Central memory CD8-positive, alpha-beta T cell (primary cell): Measurements from ENCODE around the gene C12orf76.
"Not testable (repeated sequence)": the region's sequence is repeated elsewhere in the genome, so short reads cannot be mapped to it uniquely, and the experiment has no call there.

Experiments used
- ATAC-seq: fragments of 150-1000 bp; cut with Tn5 transposase; replicated peaks from 2 replicates; pipeline ENCODE4 v1.10.0; 2022; ENCODE audit warnings: mild to moderate bottlenecking, moderate FRiP score, moderate number of reproducible peaks; ENCODE audit not compliant: poor library complexity, severe bottlenecking; ENCODE audit errors: extremely low read depth
- DNase-seq, 2 donors: peaks; one replicate each; pipeline ENCODE4 v3.0.0; 2021; ENCODE audit warnings: low spot score in 2 of 2
- H3K27ac Mint-ChIP-seq: one replicate; pipeline ENCODE4 v1.8.0; 2022; ENCODE audit warnings: low read depth, mild to moderate bottlenecking, moderate library complexity, mixed read lengths
- H3K27me3 Mint-ChIP-seq: one replicate; pipeline ENCODE4 v1.8.0; 2022; ENCODE audit warnings: mixed read lengths
- H3K36me3 Mint-ChIP-seq: one replicate; pipeline ENCODE4 v1.8.0; 2022; ENCODE audit warnings: mild to moderate bottlenecking, moderate library complexity, mixed read lengths; ENCODE audit not compliant: insufficient read depth
- H3K4me1 Mint-ChIP-seq: one replicate; pipeline ENCODE4 v1.8.0; 2022; ENCODE audit warnings: mixed read lengths
- H3K4me3 Mint-ChIP-seq: one replicate; pipeline ENCODE4 v1.8.0; 2022; ENCODE audit warnings: mild to moderate bottlenecking, moderate library complexity, mixed read lengths
- H3K9me3 Mint-ChIP-seq: one replicate; pipeline ENCODE4 v1.8.0; 2022; ENCODE audit warnings: mixed read lengths

C12orf76 gene

DNA sequence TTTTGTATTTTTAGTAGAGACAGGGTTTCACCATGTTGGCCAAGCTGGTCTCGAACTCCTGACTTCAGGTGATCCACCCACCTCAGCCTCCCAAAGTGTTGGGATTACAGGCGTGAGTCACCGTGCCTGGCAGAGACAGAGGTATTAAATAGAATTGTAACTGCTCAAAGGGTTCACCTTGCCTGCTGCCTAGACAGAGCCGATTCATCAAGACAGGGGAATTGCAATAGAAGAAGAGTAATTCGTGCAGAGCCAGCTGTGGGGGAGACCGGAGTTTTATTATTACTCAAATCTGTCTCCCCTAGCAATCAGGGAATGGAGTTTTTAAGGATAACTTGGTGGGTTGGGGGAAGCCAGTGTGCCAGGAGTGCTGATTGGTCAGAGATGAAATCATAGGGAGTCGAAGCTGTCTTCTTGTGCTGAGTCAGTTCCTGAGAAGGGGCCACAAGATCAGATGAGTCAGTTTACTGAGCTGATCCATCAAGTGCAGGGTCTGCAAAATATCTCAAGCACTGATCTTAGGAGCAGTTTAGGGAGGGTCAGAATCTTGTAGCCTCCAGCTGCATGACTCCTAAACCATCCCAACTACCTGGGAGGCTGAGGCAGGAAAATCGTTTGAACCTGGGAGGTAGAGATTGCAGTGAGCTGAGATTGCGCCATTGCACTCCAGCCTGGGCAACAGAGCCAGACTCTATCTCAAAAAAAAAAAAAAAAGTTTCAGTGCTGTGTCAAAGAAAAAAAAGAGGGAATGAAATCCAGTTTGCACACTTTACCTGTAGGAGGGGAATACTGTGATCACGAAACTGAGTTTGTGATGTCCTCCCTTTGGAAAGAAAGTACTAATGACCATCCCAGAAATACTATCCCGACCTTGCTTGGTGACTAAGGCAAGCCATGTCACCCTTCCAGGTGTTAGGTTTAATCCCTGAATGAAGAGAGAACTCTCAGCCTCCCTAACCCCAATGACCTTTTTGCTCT is 7.3 kb upstream of the C12orf76 start:
- ATAC-seq, DNase-seq, H3K4me3 Mint-ChIP-seq, H3K4me1 Mint-ChIP-seq, H3K36me3 Mint-ChIP-seq, H3K27ac Mint-ChIP-seq, H3K9me3 Mint-ChIP-seq, H3K27me3 Mint-ChIP-seq: not testable (repeated sequence)

DNA sequence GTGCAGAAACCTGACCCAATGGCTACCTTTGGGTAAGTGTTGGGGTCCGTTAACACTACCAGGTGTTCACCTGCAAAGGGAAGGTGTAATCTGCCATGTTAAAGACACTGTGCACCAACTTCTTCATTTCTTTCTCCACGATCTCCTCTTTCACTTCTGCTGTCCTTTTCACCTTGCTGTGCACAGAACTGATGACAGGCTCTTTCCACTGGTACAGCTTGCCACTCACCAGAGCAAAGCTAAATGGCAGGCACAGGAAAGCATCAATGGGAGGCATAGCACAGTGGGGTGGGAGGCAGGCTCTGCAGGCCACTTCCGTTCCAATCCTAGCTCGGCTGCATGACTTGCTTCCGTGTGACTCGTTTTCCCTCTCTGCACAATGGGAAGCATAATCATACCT is 2.6 kb upstream of the C12orf76 start:
- peaks cover 13% of the 10 kb centered on the region for H3K4me1 Mint-ChIP-seq
- no peaks in the 10 kb centered on the region for H3K9me3 Mint-ChIP-seq
- peaks cover 6% of the 10 kb centered on the region for H3K27me3 Mint-ChIP-seq
- no peak overlapping the region for H3K4me3 Mint-ChIP-seq
- DNase-seq, result no peak
- no peak for ATAC-seq
- peaks cover 8% of the 10 kb centered on the region for H3K36me3 Mint-ChIP-seq
- no peak overlapping the region for H3K27ac Mint-ChIP-seq

DNA sequence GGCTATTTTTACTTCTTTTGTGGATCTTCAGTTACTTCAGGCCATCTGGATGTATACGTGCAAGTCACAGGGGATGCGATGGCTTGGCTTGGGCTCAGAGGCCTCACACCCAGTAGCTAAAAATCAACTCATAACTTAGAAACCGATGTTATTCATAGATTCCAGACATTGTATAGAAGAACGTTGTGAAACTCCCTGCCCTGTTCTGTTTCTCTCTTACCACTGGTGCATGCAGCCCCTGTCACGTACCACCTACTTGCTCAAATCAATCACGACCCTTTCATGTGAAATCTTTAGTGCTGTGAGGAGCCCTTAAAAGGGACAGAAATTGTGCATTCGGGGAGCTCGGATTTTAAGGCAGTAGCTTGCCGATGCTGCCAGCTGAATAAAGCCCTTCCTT is 1.3 kb upstream of the C12orf76 start:
- not testable (repeated sequence) for DNase-seq, H3K36me3 Mint-ChIP-seq, H3K27ac Mint-ChIP-seq, H3K4me3 Mint-ChIP-seq, H3K9me3 Mint-ChIP-seq, H3K27me3 Mint-ChIP-seq, ATAC-seq
- peaks cover 13% of the 10 kb centered on the region for H3K4me1 Mint-ChIP-seq

DNA sequence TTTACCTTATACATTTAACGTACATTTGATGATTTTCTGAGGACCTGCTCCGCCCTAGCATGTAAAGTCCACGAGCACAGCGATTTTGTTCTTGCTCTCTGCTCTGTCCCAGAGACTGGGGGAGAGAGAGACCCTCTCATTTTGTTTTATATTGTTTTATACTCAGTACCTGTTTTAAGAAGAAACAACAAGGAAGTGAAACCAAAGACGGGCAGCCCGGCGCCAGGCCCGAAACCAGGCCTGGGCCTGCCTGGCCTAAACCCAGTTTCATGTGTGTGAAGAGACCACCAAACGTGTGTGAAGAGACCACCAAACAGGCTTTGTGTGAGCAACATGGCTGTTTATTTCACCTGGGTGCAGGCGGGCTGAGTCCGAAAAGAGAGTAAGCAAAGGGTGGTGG is 712 bp upstream of the C12orf76 start:
- peaks cover 12% of the 10 kb centered on the region for H3K36me3 Mint-ChIP-seq
- peak overlapping the region; percentile 93 for H3K27ac Mint-ChIP-seq
- not testable (repeated sequence) for H3K9me3 Mint-ChIP-seq, ATAC-seq, H3K27me3 Mint-ChIP-seq, DNase-seq
- peaks cover 13% of the 10 kb centered on the region for H3K4me1 Mint-ChIP-seq
- H3K4me3 Mint-ChIP-seq, result peak overlapping the region; percentile 91

DNA sequence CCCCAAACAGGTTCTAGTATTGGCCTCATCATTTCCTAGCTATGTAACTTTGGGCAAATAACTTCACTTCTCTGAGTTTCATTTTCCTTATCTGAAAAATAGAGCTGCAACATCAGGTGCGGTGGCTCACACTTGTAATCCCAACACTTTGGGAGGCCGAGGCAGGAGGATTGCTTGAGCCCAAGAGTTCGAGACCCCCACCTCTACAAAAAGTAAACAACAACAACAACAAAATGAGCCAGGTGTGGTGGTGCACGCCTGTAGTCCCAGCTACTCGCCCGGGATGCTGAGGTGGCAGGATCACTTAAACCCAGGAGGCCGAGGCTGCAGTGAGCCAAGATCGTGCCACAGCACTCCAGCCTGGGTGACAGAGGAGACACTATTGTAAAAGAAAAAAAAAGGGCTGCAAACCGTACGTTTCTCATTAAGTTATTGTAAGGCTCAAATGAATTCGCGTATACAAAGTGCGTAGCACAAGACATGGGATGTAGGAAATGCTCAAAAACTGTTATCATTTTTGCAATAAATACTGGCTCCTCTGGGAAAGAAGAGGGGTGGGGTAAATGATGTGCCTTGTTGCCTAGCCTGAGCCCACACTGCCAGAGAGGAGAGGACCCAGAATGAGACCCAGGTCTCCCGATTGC is 903 bp downstream of the C12orf76 start:
- H3K4me1 Mint-ChIP-seq, result peaks cover 23% of the 10 kb centered on the region

DNA sequence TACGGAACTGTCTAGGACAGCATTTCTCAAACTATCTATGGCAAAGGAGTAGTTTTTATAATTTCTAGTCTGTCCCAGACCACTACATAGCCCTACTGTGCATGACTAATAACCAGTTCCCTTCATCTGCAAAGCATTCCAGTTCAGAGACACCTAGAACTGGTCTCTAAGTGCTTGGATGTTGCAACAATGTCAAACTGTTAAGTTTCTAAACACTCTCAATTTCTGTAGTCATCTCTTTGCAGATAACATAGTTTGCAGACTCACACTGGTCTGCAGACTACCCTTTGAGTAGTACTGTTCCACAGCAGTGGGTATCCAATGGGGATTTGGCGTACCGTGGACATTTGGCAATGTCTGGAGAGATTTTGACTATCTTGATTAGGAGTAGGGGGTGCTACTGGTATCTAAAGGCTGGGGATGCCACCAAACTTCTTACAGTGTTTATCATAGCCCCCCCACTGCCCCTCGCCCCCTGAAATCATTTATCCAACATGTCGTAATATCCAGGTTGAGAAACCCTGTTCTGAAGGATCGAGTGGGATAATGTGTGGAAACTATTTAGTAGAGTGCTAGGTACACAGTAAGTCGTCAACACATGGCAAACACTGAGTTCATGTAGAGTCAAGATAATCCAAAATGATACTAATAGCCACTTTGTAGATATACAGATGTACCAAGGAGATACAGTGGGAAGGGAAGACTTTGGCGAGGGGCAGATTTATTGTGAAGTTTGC is 1.7 kb downstream of the C12orf76 start:
- ATAC-seq (no peak), DNase-seq (no peak)
- Mint-ChIP-seq H3K4me1 (peaks cover 25% of the 10 kb centered on the region), H3K4me3 (peak overlapping the region; percentile 91), H3K9me3 (no peaks in the 10 kb centered on the region), H3K27ac (no peak overlapping the region), H3K27me3 (no peaks in the 10 kb centered on the region), H3K36me3 (peaks cover 18% of the 10 kb centered on the region)

More for the DNA sequence above, 903 bp downstream of the C12orf76 start:
- ATAC-seq, result no peak
- no peaks in the 10 kb centered on the region for H3K9me3 Mint-ChIP-seq
- no peak for DNase-seq
- no peaks in the 10 kb centered on the region for H3K27me3 Mint-ChIP-seq
- no peak overlapping the region for H3K27ac Mint-ChIP-seq
- H3K4me3 Mint-ChIP-seq, result peak overlapping the region; percentile 91
- peaks cover 17% of the 10 kb centered on the region for H3K36me3 Mint-ChIP-seq

DNA sequence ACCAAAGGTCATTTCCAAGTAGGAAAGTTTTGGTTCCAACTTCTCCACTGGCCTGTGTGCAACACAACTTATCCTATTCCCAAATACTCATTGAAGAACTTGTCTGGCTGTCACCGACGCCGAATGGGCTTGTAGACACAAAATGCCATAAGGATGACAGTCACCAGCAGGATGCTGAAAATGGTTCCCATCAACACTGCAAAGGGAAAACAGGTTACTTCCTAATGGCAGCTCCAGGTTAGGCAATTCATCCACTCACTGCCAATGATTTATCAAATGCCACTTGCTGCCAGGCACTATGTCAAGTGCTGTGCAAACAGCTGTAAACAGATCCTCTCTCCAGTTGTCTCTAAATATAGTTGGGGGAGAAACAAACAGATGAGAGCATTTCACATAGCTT is 6.1 kb downstream of the C12orf76 start:
- H3K9me3 Mint-ChIP-seq, result no peaks in the 10 kb centered on the region
- ATAC-seq (no peak), DNase-seq (no peak)
- peaks cover 32% of the 10 kb centered on the region for H3K4me1 Mint-ChIP-seq
- H3K36me3 Mint-ChIP-seq, result peaks cover 17% of the 10 kb centered on the region
- H3K4me3 Mint-ChIP-seq, result no peak overlapping the region
- H3K27ac Mint-ChIP-seq, result no peak overlapping the region
- no peaks in the 10 kb centered on the region for H3K27me3 Mint-ChIP-seq

DNA sequence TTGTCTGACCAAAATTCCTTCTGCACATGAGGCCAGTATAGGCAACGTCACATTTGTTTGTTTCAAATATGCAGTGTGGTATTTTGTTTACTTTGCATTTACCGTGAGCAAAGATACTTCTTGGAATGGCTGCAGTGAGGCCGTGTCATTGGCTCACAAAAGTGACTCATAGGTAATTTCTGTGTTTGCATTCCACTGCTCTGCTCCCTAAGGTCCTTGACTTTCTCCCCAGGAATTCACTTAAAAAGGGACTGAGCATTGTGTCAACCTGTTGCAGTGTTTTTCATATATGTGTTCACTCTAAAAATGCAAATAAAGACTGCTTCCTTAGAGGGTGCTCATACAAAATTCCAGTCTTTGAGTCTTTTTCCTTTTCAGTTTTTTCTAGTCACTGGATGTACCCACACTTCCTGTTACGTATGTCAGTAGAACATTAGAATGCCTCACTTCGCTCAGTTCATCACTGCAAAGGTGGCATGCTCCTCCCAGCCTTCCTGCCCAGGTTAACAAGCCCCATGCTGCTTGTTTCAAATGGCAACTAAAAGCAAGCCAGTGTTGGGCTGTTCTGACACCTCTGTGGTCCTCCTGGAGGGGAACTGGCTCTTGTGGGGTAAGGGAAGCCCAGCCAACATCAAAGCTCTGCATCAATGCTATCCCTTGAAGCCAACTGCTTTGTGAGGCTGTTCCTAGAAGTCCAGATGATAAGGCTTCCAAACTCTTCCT is 9.1 kb downstream of the C12orf76 start:
- Mint-ChIP-seq H3K4me1 (peaks cover 32% of the 10 kb centered on the region), H3K27ac (peak overlapping the region; percentile 78), H3K9me3 (no peaks in the 10 kb centered on the region), H3K36me3 (peaks cover 29% of the 10 kb centered on the region), H3K4me3 (no peak overlapping the region), H3K27me3 (no peaks in the 10 kb centered on the region)
- ATAC-seq (no peak), DNase-seq (no peak)

DNA sequence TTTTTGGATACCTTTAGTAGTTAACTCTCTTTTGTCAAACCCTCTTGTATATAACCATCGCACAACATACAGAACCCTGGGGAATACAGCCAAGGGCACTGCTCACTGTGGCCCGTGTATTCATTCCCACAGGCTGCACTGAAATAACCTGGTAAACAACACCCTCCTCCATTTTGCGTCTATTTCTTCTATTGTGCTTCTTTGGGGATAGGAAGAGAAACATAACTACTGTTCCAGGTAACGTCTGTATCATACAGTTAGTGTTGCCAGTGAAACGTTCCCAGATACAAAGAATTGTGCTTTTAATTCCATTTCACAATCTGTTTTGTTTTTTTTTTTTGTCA is 9.6 kb downstream of the C12orf76 start:
- no peak overlapping the region for H3K4me3 Mint-ChIP-seq
- H3K27ac Mint-ChIP-seq, result peak overlapping the region; percentile 78
- peaks cover 32% of the 10 kb centered on the region for H3K4me1 Mint-ChIP-seq
- H3K27me3 Mint-ChIP-seq, result no peaks in the 10 kb centered on the region
- no peaks in the 10 kb centered on the region for H3K9me3 Mint-ChIP-seq
- peaks cover 33% of the 10 kb centered on the region for H3K36me3 Mint-ChIP-seq
- ATAC-seq (no peak), DNase-seq (no peak)

DNA sequence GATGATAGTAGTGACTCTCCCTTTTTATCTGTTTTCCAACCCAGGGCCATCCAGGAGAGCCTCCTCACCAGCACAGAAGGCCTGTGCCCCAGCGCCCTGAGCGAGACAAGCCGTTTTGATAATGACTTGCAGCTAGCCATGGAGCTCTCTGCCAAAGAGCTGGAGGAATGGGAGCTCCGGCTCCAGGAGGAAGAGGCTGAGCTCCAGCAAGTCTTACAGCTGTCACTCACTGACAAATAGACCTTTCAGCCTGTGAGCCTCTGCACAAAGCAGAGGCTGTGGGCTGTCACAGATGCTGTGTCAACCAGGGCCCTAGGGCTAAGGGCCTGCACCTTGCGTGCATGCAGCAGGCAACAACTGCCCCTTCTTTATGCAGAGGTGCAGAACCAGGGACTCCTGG is 11.0 kb downstream of the C12orf76 start:
- H3K4me1 Mint-ChIP-seq, result peaks cover 21% of the 10 kb centered on the region
- no peak for DNase-seq
- no peak for ATAC-seq
- no peaks in the 10 kb centered on the region for H3K9me3 Mint-ChIP-seq
- H3K4me3 Mint-ChIP-seq, result no peak overlapping the region
- no peaks in the 10 kb centered on the region for H3K27me3 Mint-ChIP-seq
- H3K36me3 Mint-ChIP-seq, result peaks cover 35% of the 10 kb centered on the region
- H3K27ac Mint-ChIP-seq, result no peak overlapping the region

DNA sequence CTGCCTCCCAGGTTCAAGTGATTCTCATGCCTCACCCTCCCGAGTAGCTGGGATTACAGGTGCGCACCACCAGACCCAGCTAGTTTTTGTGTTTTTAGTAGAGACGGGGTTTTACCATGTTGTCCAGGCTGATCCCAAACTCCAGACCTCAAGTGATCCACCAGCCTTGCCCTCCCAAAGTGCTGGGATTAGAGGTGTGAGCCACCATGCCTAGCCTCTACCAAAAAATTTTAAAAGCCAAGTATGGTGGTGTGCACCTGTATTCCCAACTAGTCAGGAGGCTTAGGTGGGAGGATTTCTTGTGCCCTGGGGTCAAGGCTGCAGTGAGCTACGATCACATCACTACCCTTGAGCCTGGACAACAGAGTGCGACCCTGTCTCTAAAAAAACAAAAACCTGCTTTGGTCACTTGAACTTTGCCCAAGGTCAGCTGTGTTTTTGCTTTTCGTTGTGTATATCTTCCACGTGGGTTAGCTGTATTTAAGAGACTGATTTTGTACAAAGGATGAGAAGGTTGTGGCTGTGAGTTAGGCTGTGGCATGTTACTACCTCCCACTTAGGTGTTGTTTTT is 12.7 kb downstream of the C12orf76 start:
- no peak for ATAC-seq
- H3K9me3 Mint-ChIP-seq, result no peaks in the 10 kb centered on the region
- peaks cover 46% of the 10 kb centered on the region for H3K36me3 Mint-ChIP-seq
- no peak for DNase-seq
- no peak overlapping the region for H3K4me3 Mint-ChIP-seq
- peaks cover 20% of the 10 kb centered on the region for H3K4me1 Mint-ChIP-seq
- peak overlapping the region; percentile 47 for H3K27ac Mint-ChIP-seq
- H3K27me3 Mint-ChIP-seq, result no peaks in the 10 kb centered on the region

DNA sequence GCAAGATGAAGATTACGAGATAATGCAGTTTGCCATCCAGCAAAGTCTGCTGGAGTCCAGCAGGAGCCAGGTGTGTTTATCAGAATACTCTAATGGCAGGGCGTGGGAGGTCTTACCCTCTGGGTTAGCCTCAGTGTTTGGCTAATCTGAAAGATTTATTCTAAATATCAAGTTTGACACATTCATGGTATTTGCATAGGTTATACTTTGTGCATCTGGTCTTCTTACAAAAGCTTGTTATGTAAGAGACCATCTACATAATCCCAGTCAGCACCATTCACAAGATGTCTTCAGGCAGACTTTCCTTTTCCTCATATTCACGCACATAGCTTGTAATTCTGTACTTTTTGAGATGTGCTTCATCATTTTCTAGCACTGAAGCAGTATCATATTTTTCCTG is 14.4 kb downstream of the C12orf76 start:
- Mint-ChIP-seq H3K4me1 (peaks cover 3% of the 10 kb centered on the region), H3K4me3 (no peak overlapping the region), H3K36me3 (peaks cover 58% of the 10 kb centered on the region), H3K9me3 (no peaks in the 10 kb centered on the region), H3K27ac (no peak overlapping the region), H3K27me3 (no peaks in the 10 kb centered on the region)
- DNase-seq (no peak), ATAC-seq (no peak)
